GM21447 (cell line): Measurements from ENCODE around the gene TRIM38.
"Not testable (repeated sequence)": the region's sequence is repeated elsewhere in the genome, so short reads cannot be mapped to it uniquely, and the experiment has no call there.

Source experiments
- ATAC-seq: cut with Tn5 transposase; IDR thresholded peaks from one replicate; pipeline ENCODE4 v1.9.1; 2021; ENCODE audit not compliant: unreplicated experiment

The TRIM38 gene

GRCh38 chr6:25962149-25963127 is at the start of gene TRIM38:
Gene TRIM38 (plus strand): TSS chr6:25962802. CDS start chr6:25966523, 3,721 bp downstream.
- ATAC-seq = peak; percentile 81

GRCh38 chr6:25913741-25914140 is 48.9 kb upstream of the TRIM38 start:
- ATAC-seq = no peak

- no peak for ATAC-seq
These were observed 46.3 kb upstream of the TRIM38 start for GRCh38 chr6:25916330-25916729.

- no peak for ATAC-seq
These were observed 45.7 kb upstream of the TRIM38 start for GRCh38 chr6:25916789-25917490.

- no peak for ATAC-seq
These were observed 44.4 kb upstream of the TRIM38 start for GRCh38 chr6:25918083-25918683.

- ATAC-seq = no peak
These were observed 42.9 kb upstream of the TRIM38 start for GRCh38 chr6:25919657-25920056.

GRCh38 chr6:25921525-25922203 is 40.9 kb upstream of the TRIM38 start:
- ATAC-seq = no peak

GRCh38 chr6:25922301-25922700 is 40.3 kb upstream of the TRIM38 start:
- ATAC-seq = no peak

GRCh38 chr6:25925876-25926275 is 36.7 kb upstream of the TRIM38 start:
- no peak for ATAC-seq

GRCh38 chr6:25927178-25927577 is 35.4 kb upstream of the TRIM38 start:
- no peak for ATAC-seq

- no peak for ATAC-seq
These were observed 34.8 kb upstream of the TRIM38 start for GRCh38 chr6:25927756-25928216.

GRCh38 chr6:25928562-25929324 is 33.9 kb upstream of the TRIM38 start:
- ATAC-seq = no peak

- ATAC-seq = not testable (repeated sequence)
These were observed 32.8 kb upstream of the TRIM38 start for GRCh38 chr6:25929785-25930184.

- ATAC-seq = no peak
These were observed 31.8 kb upstream of the TRIM38 start, which contains the start of gene SLC17A2 for GRCh38 chr6:25930532-25931410. Gene SLC17A2 (minus strand): TSS chr6:25930691. CDS start chr6:25925796, 4,895 bp downstream.

- ATAC-seq = no peak
These were observed 31.2 kb upstream of the TRIM38 start for GRCh38 chr6:25931411-25931709.

GRCh38 chr6:25934156-25934555 is 28.4 kb upstream of the TRIM38 start:
- ATAC-seq = no peak

- no peak for ATAC-seq
These were observed 27.8 kb upstream of the TRIM38 start for GRCh38 chr6:25934735-25935313.

- ATAC-seq = no peak
These were observed 26.6 kb upstream of the TRIM38 start for GRCh38 chr6:25935953-25936352.

- no peak for ATAC-seq
These were observed 23.0 kb upstream of the TRIM38 start for GRCh38 chr6:25939593-25939992.
